Natural killer cell (primary cell): Measurements from ENCODE around the gene TNFRSF9. TPM values are rescaled to one million over a fixed set of nuclear protein-coding genes. Genes with fewer than 3 reads are reported as not detected.
"Not testable (repeated sequence)": the region's sequence is repeated elsewhere in the genome, so short reads cannot be mapped to it uniquely, and the experiment has no call there.

Experiments used
- ATAC-seq, 3 donors: fragments of 150-1000 bp in 2 of 3; fragments of 200-7000 bp in 1 of 3; cut with Tn5 transposase; 1 replicate in 1 of 3; 2 replicates in 2 of 3; pipeline ENCODE4 v1.10.0; 2021; ENCODE audit warnings: mild to moderate bottlenecking in 2 of 3, moderate library complexity in 2 of 3
- DNase-seq, 2 donors: peaks; one replicate each; pipeline versions ENCODE4 v3.0.0 to v3.0.0-alpha.2; 2013 to 2021; ENCODE audit warnings: mixed read lengths in 1 of 2
- H3K27ac ChIP-seq: one replicate; pipeline ENCODE4 v1.5.1; 2013; ENCODE audit warnings: mild to moderate bottlenecking, low read length
- H3K27me3 ChIP-seq: one replicate; pipeline ENCODE4 v1.6.1; 2013; ENCODE audit warnings: low read length; ENCODE audit not compliant: control insufficient read depth, insufficient read depth
- H3K36me3 ChIP-seq: one replicate; pipeline ENCODE4 v1.6.1; 2013; ENCODE audit warnings: low read length; ENCODE audit not compliant: control insufficient read depth, insufficient read depth
- H3K4me1 ChIP-seq: one replicate; pipeline ENCODE4 v1.6.1; 2013; ENCODE audit warnings: low read length; ENCODE audit not compliant: control insufficient read depth, insufficient read depth
- H3K4me3 ChIP-seq: one replicate; pipeline ENCODE4 v1.5.1; 2013; ENCODE audit warnings: low read length
- H3K9me3 ChIP-seq: one replicate; pipeline ENCODE4 v1.6.1; 2013; ENCODE audit warnings: low read length; ENCODE audit not compliant: control insufficient read depth, insufficient read depth
- H3K27ac Mint-ChIP-seq, 2 donors: one replicate each; pipeline ENCODE4 v1.8.0; 2022; ENCODE audit warnings: mild to moderate bottlenecking in 2 of 2, mixed read lengths in 2 of 2, moderate library complexity in 1 of 2
- H3K27me3 Mint-ChIP-seq, 2 donors: one replicate each; pipeline ENCODE4 v1.8.0; 2022; ENCODE audit warnings: low read depth in 2 of 2, mixed read lengths in 2 of 2
- H3K36me3 Mint-ChIP-seq: one replicate; pipeline ENCODE4 v1.8.0; 2022; ENCODE audit warnings: mixed read lengths
- H3K4me1 Mint-ChIP-seq, 2 donors: one replicate each; pipeline ENCODE4 v1.8.0; 2022; ENCODE audit warnings: mixed read lengths in 2 of 2
- H3K4me3 Mint-ChIP-seq: one replicate; pipeline ENCODE4 v1.8.0; 2022; ENCODE audit warnings: mild to moderate bottlenecking, moderate library complexity, mixed read lengths
- H3K9me3 Mint-ChIP-seq, 2 donors: one replicate each; pipeline ENCODE4 v1.8.0; 2022; ENCODE audit warnings: mixed read lengths in 2 of 2
- CTCF ChIP-seq: fragments of 200-600 bp; IDR thresholded peaks from one replicate; pipeline ENCODE4 v1.8.0; 2022; ENCODE audit warnings: antibody characterized with exemption
- WGBS: methylation state at CpG from one replicate; pipeline ENCODE4 v1.1.7; 2013; ENCODE audit warnings: missing lambda C conversion rate; ENCODE audit not compliant: insufficient coverage; 5-methylcytosine and 5-hydroxymethylcytosine counted together
- intact Hi-C: fragments of 100-400 bp; cut with micrococcal nuclease; formaldehyde crosslinking; loops from one replicate; pipeline ENCODE4 v1.14.2; 2022
- total RNA-seq, 4 donors: library from RNA; stranded (reverse); fragments of 120-200 nt in 1 of 4; gene quantifications; one replicate each; pipeline versions ENCODE4 v1.2.3 to v1.2.4, GENCODE V29; 2013 to 2022

The TNFRSF9 gene
- total RNA-seq, 3 donors from 2014 or later (not counting 1 experiment from before 2014, with no cell fraction given), result 2.6 to 6.4 (median 4.2) TPM

DNA sequence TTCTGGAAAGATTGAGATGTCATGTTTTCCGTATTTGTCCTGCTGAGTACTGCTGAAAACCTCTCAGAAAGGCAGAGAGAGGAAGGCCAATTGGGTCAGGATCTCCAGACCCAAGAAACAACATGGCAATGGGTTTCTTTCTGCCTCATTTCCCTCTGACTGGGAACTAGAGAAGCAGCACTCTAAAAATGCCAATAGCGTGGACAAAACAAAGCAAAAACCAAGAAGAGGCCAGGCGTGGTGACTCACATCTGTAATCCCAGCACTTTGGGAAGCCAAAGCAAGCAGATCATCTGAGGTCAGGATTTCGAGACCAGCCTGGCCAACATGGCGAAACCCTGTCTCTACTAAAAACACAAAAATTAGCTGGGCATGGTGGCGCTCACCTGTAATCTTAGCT, 18.3 kb downstream of the TNFRSF9 start:
- DNase-seq (no peak), ATAC-seq (no peak)
- Histone ChIP-seq H3K4me1 (peaks cover 35% of the 10 kb centered on the region), H3K27ac (no peak overlapping the region), H3K9me3 (no peaks in the 10 kb centered on the region), H3K27me3 (no peaks in the 10 kb centered on the region), H3K36me3 (no peaks in the 10 kb centered on the region), H3K4me3 (no peak overlapping the region)
- no peak for TF ChIP-seq CTCF
- no peaks in the 10 kb centered on the region for H3K9me3 Mint-ChIP-seq
- H3K27me3 Mint-ChIP-seq, result no peaks in the 10 kb centered on the region
- no peak overlapping the region for H3K4me3 Mint-ChIP-seq
- peaks cover 28 to 31% of the 10 kb centered on the region in 2 donors for H3K4me1 Mint-ChIP-seq
- no peaks in the 10 kb centered on the region for H3K36me3 Mint-ChIP-seq
- WGBS, result 93% methylated on average over 6 of the region's 6 CpGs
- intact Hi-C loops, result no loop called here
- H3K27ac Mint-ChIP-seq, result no peak overlapping the region

GRCh38 chr1:7921796-7922195, 18.8 kb downstream of the TNFRSF9 start:
- H3K27me3 ChIP-seq, result no peaks in the 10 kb centered on the region
- H3K4me3 ChIP-seq, result no peak overlapping the region
- no peak overlapping the region for H3K4me3 Mint-ChIP-seq
- TF ChIP-seq CTCF, result no peak
- H3K9me3 Mint-ChIP-seq, result no peaks in the 10 kb centered on the region
- no peak overlapping the region for H3K27ac Mint-ChIP-seq
- no peaks in the 10 kb centered on the region for H3K36me3 ChIP-seq
- no peaks in the 10 kb centered on the region for H3K9me3 ChIP-seq
- no peaks in the 10 kb centered on the region for H3K27me3 Mint-ChIP-seq
- DNase-seq (no peak), ATAC-seq (no peak)
- H3K4me1 ChIP-seq, result peaks cover 35% of the 10 kb centered on the region
- WGBS, result 92% methylated on average over 6 of the region's 7 CpGs
- H3K4me1 Mint-ChIP-seq, result peaks cover 28 to 31% of the 10 kb centered on the region in 2 donors
- no peak overlapping the region for H3K27ac ChIP-seq
- H3K36me3 Mint-ChIP-seq, result no peaks in the 10 kb centered on the region
- intact Hi-C loops, result no loop called here

GRCh38 chr1:7919880-7920279, 20.8 kb downstream of the TNFRSF9 start:
- peaks cover 34 to 37% of the 10 kb centered on the region in 2 donors for H3K4me1 Mint-ChIP-seq
- no peaks in the 10 kb centered on the region for H3K9me3 ChIP-seq
- no peak overlapping the region for H3K27ac ChIP-seq
- no peaks in the 10 kb centered on the region for H3K9me3 Mint-ChIP-seq
- no peak overlapping the region for H3K4me3 Mint-ChIP-seq
- intact Hi-C loops, result loop anchor here (5.0 kb wide), 1 partner anchor 42 kb away; the partner anchor contains the start of gene PARK7
- H3K36me3 ChIP-seq, result no peaks in the 10 kb centered on the region
- no peaks in the 10 kb centered on the region for H3K27me3 ChIP-seq
- H3K27ac Mint-ChIP-seq, result peak overlapping the region in 1 of 2 donors; percentile 58
- no peak for TF ChIP-seq CTCF
- ATAC-seq (no peak), DNase-seq (no peak)
- no peak overlapping the region for H3K4me3 ChIP-seq
- 63% methylated on average over 5 of the region's 5 CpGs for WGBS
- H3K4me1 ChIP-seq, result peaks cover 48% of the 10 kb centered on the region
- no peaks in the 10 kb centered on the region for H3K36me3 Mint-ChIP-seq
- H3K27me3 Mint-ChIP-seq, result no peaks in the 10 kb centered on the region

DNA sequence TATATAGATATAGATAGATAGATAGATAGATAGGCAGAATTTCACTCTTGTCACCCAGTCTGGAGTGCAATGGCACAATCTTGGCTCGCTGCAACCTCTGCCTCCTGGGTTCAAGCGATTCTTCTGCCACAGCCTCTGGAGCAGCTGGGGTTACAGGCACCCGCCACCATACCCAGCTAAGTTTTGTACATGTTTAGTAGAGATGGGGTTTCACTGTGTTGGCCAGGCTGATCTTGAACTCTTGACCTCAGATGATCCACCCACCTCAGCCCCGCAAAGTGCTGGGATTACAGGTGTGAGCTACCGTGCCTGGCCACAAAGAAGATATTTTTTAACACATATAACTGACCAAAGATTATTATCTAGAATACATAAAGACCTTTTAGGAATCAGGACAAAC, 22.7 kb downstream of the TNFRSF9 start:
- H3K27ac ChIP-seq, H3K4me3 Mint-ChIP-seq, H3K9me3 Mint-ChIP-seq, H3K4me3 ChIP-seq, H3K27me3 ChIP-seq, H3K27me3 Mint-ChIP-seq, H3K9me3 ChIP-seq, DNase-seq, H3K36me3 ChIP-seq, H3K36me3 Mint-ChIP-seq: not testable (repeated sequence)
- ATAC-seq, result peak in 1 of 3 donors; percentile 11
- intact Hi-C loops, result loop anchor here (2.0 to 5.0 kb wide), 2 partner anchors 13 to 44 kb away; partner anchors contain the start of gene PARK7
- 60% methylated on average over 4 of the region's 5 CpGs for WGBS
- H3K4me1 ChIP-seq, result peaks cover 62% of the 10 kb centered on the region
- Mint-ChIP-seq H3K27ac (peak overlapping the region; percentile 14 to 59), H3K4me1 (peaks cover 43 to 44% of the 10 kb centered on the region in 2 donors)
